HEK293 (cell line): ENCODE data around the gene FSIP1.

Source experiments
- CTCF ChIA-PET: fragments of 350-600 bp; formaldehyde crosslinking; extraction: SDS; loops from one replicate; lab custom pipeline; 2021; ENCODE audit warnings: antibody characterized with exemption; lab: Yijun Ruan, JAX
- POLR2A ChIA-PET: fragments of 300-600 bp; formaldehyde crosslinking; extraction: SDS; loops from one replicate; lab custom pipeline; 2020; ENCODE audit warnings: antibody characterized with exemption, inconsistent platforms; lab: Yijun Ruan, JAX
- H3K27ac ChIP-seq: fragments of 200-500 bp; sonication (Bioruptor generic); 2 replicates; pipeline ENCODE4 v1.5.1; 2014; ENCODE audit warnings: low read depth, low read length, control low read depth, inconsistent platforms; ENCODE audit errors: extremely low read depth
- H3K36me3 ChIP-seq, 2 experiments: fragments of 200-500 bp in 1 of 2; sonication (Bioruptor generic) in 1 of 2; 1 replicate in 1 of 2; 2 replicates in 1 of 2; pipeline ENCODE4 v1.5.1; 2014 to 2017; ENCODE audit warnings: inconsistent platforms in 2 of 2, low read length in 2 of 2; ENCODE audit not compliant: control insufficient read depth in 2 of 2, insufficient read depth in 1 of 2
- H3K4me1 ChIP-seq: fragments of 200-500 bp; sonication (Bioruptor generic); 2 replicates; pipeline ENCODE4 v1.5.1; 2014; ENCODE audit warnings: mild to moderate bottlenecking, low read length, inconsistent platforms; ENCODE audit not compliant: control insufficient read depth, insufficient read depth
- H3K4me3 ChIP-seq: 2 replicates; pipeline ENCODE4 v1.5.1; 2011; ENCODE audit warnings: low read depth, mild to moderate bottlenecking, control low read depth, low read length, moderate library complexity
- H3K9me3 ChIP-seq: fragments of 200-500 bp; sonication (Bioruptor generic); 2 replicates; pipeline ENCODE4 v1.5.1; 2014; ENCODE audit warnings: low read depth, low read length, inconsistent platforms; ENCODE audit not compliant: control insufficient read depth, insufficient read depth
- GLIS2 ChIP-seq: fragments of 450-650 bp; formaldehyde crosslinking; IDR thresholded peaks from 2 replicates; pipeline ENCODE4 v1.5.1; 2016; ENCODE audit warnings: missing biosample characterization, missing genetic modification characterization
- HIC1 ChIP-seq: fragments of 450-650 bp; formaldehyde crosslinking; IDR thresholded peaks from 2 replicates; pipeline ENCODE4 v1.5.1; 2016; ENCODE audit warnings: missing biosample characterization, missing genetic modification characterization
- KLF10 ChIP-seq: fragments of 450-650 bp; IDR thresholded peaks from 2 replicates; pipeline ENCODE4 v1.5.1; 2018; ENCODE audit warnings: missing biosample characterization, mild to moderate bottlenecking, missing genetic modification characterization
- KLF7 ChIP-seq: fragments of 450-650 bp; formaldehyde crosslinking; IDR thresholded peaks from 2 replicates; pipeline ENCODE4 v1.5.1; 2016; ENCODE audit warnings: missing biosample characterization, missing genetic modification characterization, borderline replicate concordance
- PBX3 ChIP-seq: sonication (generic); formaldehyde crosslinking; IDR thresholded peaks from 2 replicates; pipeline ENCODE4 v1.8.1; 2022; ENCODE audit warnings: mild to moderate bottlenecking, moderate library complexity, missing genetic modification reagents
- SALL2 ChIP-seq: fragments of 450-650 bp; formaldehyde crosslinking; IDR thresholded peaks from 2 replicates; pipeline ENCODE4 v1.5.0; 2017; ENCODE audit warnings: missing biosample characterization, mild to moderate bottlenecking, missing genetic modification characterization, borderline replicate concordance
- SETDB1 ChIP-seq: IDR thresholded peaks from one replicate; pipeline ENCODE4 v1.6.1; 2017; ENCODE audit warnings: mild to moderate bottlenecking, low read length, moderate library complexity, mixed read lengths; ENCODE audit not compliant: insufficient read length
- SP2 ChIP-seq: fragments of 450-650 bp; formaldehyde crosslinking; IDR thresholded peaks from 2 replicates; pipeline ENCODE4 v1.5.1; 2016; ENCODE audit warnings: missing biosample characterization, missing genetic modification characterization
- ZBTB26 ChIP-seq: fragments of 450-650 bp; formaldehyde crosslinking; optimal IDR thresholded peaks from 2 replicates; pipeline ENCODE3; 2016; ENCODE audit warnings: missing biosample characterization, mild to moderate bottlenecking, missing genetic modification characterization
- ZBTB48 ChIP-seq: fragments of 450-650 bp; formaldehyde crosslinking; IDR thresholded peaks from 2 replicates; pipeline ENCODE4 v1.5.1; 2016; ENCODE audit warnings: missing biosample characterization, missing genetic modification characterization
- ZBTB6 ChIP-seq: fragments of 450-650 bp; formaldehyde crosslinking; IDR thresholded peaks from 2 replicates; pipeline ENCODE4 v1.5.1; 2017; ENCODE audit warnings: missing biosample characterization, missing genetic modification characterization
- ZBTB8A ChIP-seq: fragments of 450-650 bp; formaldehyde crosslinking; IDR thresholded peaks from 2 replicates; pipeline ENCODE4 v1.5.1; 2016; ENCODE audit warnings: missing biosample characterization, missing genetic modification characterization
- ZFP37 ChIP-seq: fragments of 450-650 bp; formaldehyde crosslinking; IDR thresholded peaks from 2 replicates; pipeline ENCODE4 v1.5.1; 2016; ENCODE audit warnings: missing biosample characterization, missing genetic modification characterization
- ZNF155 ChIP-seq: fragments of 450-650 bp; formaldehyde crosslinking; IDR thresholded peaks from 2 replicates; pipeline ENCODE4 v1.5.1; 2016; ENCODE audit warnings: missing biosample characterization, missing genetic modification characterization
- ZNF211 ChIP-seq: fragments of 450-650 bp; formaldehyde crosslinking; IDR thresholded peaks from 2 replicates; pipeline ENCODE4 v1.5.1; 2016; ENCODE audit warnings: low read depth, missing biosample characterization, missing genetic modification characterization
- ZNF214 ChIP-seq: fragments of 450-650 bp; formaldehyde crosslinking; IDR thresholded peaks from 2 replicates; pipeline ENCODE4 v1.5.1; 2017; ENCODE audit warnings: missing biosample characterization, mild to moderate bottlenecking, missing genetic modification characterization, borderline replicate concordance
- ZNF266 ChIP-seq: fragments of 450-650 bp; formaldehyde crosslinking; IDR thresholded peaks from 2 replicates; pipeline ENCODE4 v1.5.1; 2016; ENCODE audit warnings: missing biosample characterization, missing genetic modification characterization, low read depth
- ZNF292 ChIP-seq: fragments of 450-650 bp; formaldehyde crosslinking; IDR thresholded peaks from 2 replicates; pipeline ENCODE4 v1.5.1; 2016; ENCODE audit warnings: low read depth, missing biosample characterization, missing genetic modification characterization, borderline replicate concordance
- ZNF335 ChIP-seq: fragments of 450-650 bp; formaldehyde crosslinking; conservative IDR thresholded peaks from 2 replicates; pipeline ENCODE4 v1.5.1; 2016; ENCODE audit warnings: missing biosample characterization, missing genetic modification characterization
- ZNF488 ChIP-seq: fragments of 450-650 bp; formaldehyde crosslinking; IDR thresholded peaks from 2 replicates; pipeline ENCODE4 v1.5.1; 2016; ENCODE audit warnings: missing biosample characterization, missing genetic modification characterization
- ZNF629 ChIP-seq: fragments of 450-650 bp; formaldehyde crosslinking; IDR thresholded peaks from 2 replicates; pipeline ENCODE4 v1.5.1; 2017; ENCODE audit warnings: missing biosample characterization, missing genetic modification characterization
- ZNF645 ChIP-seq: fragments of 450-650 bp; formaldehyde crosslinking; IDR thresholded peaks from 2 replicates; pipeline ENCODE4; 2016; ENCODE audit warnings: missing biosample characterization, missing genetic modification characterization
- ZNF654 ChIP-seq: fragments of 450-650 bp; formaldehyde crosslinking; IDR thresholded peaks from 2 replicates; pipeline ENCODE4 v1.5.1; 2016; ENCODE audit warnings: low read depth, missing biosample characterization, missing genetic modification characterization
- ZNF707 ChIP-seq: fragments of 450-650 bp; formaldehyde crosslinking; IDR thresholded peaks from 2 replicates; pipeline ENCODE4 v1.5.1; 2016; ENCODE audit warnings: missing biosample characterization, missing genetic modification characterization
- ZNF792 ChIP-seq: fragments of 450-650 bp; formaldehyde crosslinking; IDR thresholded peaks from 2 replicates; pipeline ENCODE4 v1.5.1; 2016; ENCODE audit warnings: missing biosample characterization, missing genetic modification characterization
- ZNF837 ChIP-seq: fragments of 450-650 bp; formaldehyde crosslinking; IDR thresholded peaks from 2 replicates; pipeline ENCODE4 v1.5.1; 2016; ENCODE audit warnings: missing biosample characterization, missing genetic modification characterization
- ZSCAN23 ChIP-seq: fragments of 450-650 bp; formaldehyde crosslinking; IDR thresholded peaks from 2 replicates; pipeline ENCODE4 v1.5.1; 2016; ENCODE audit warnings: missing biosample characterization, missing genetic modification characterization
- ZXDB ChIP-seq: fragments of 450-650 bp; formaldehyde crosslinking; IDR thresholded peaks from 2 replicates; pipeline ENCODE4 v1.5.1; 2016; ENCODE audit warnings: missing biosample characterization, missing genetic modification characterization

The FSIP1 gene

GRCh38 chr15:39595338-39596221 is 187.1 kb downstream of the FSIP1 start:
- POLR2A ChIA-PET, result no interaction called here
- no peaks in the 10 kb centered on the region for H3K4me1 ChIP-seq
- CTCF ChIA-PET, result interaction anchor here (0.7 kb wide), 1 partner anchor 282 kb away, joined by 3 read pairs; no protein-coding TSS in a partner anchor

GRCh38 chr15:39594446-39595337 is 187.9 kb downstream of the FSIP1 start:
- POLR2A ChIA-PET, result no interaction called here
- Histone ChIP-seq H3K9me3 (no peaks in the 10 kb centered on the region), H3K4me1 (no peaks in the 10 kb centered on the region), H3K27ac (no peak overlapping the region), H3K36me3 (peaks cover 3 to 30% of the 10 kb centered on the region in 2 experiments; a peak in 1 of 3 replicates), H3K4me3 (no peak overlapping the region)
- CTCF ChIA-PET, result interaction anchor here (0.7 kb wide), 2 partner anchors 12 to 281 kb away, joined by 3 read pairs; no protein-coding TSS in a partner anchor
- no peak for TF ChIP-seq ZNF335 (tag by site-specific recombination)
- no peak for TF ChIP-seq HIC1 (tag by site-specific recombination)
- TF ChIP-seq ZBTB8A, result no peak
- no peak for TF ChIP-seq ZBTB6 (tag by site-specific recombination)
- TF ChIP-seq ZNF837 (tag by site-specific recombination), result no peak
- TF ChIP-seq ZSCAN23 (tag by site-specific recombination), result no peak
- no peak for TF ChIP-seq ZBTB26 (tag by site-specific recombination)
- TF ChIP-seq GLIS2 (tag by site-specific recombination), result no peak
- TF ChIP-seq SALL2, result no peak
- TF ChIP-seq ZNF155 (tag by site-specific recombination), result no peak
- TF ChIP-seq SETDB1, result no peak
- no peak for TF ChIP-seq ZNF629 (tag by site-specific recombination)
- TF ChIP-seq SP2 (tag by site-specific recombination), result no peak
- no peak for TF ChIP-seq ZBTB48 (tag by site-specific recombination)
- no peak for TF ChIP-seq PBX3 (CRISPR knock-in tag)
- no peak for TF ChIP-seq ZXDB (tag by site-specific recombination)
- TF ChIP-seq ZNF707 (tag by site-specific recombination), result no peak

More at GRCh38 chr15:39595338-39596221, 187.1 kb downstream of the FSIP1 start:
- Histone ChIP-seq H3K36me3 (peaks cover 3 to 30% of the 10 kb centered on the region in 2 experiments; a peak in 1 of 3 replicates), H3K9me3 (no peaks in the 10 kb centered on the region), H3K4me3 (no peak overlapping the region), H3K27ac (no peak overlapping the region)
- TF ChIP-seq ZNF266 (tag by site-specific recombination) (no peak), ZNF292 (no peak), ZNF214 (tag by site-specific recombination) (no peak), ZNF488 (tag by site-specific recombination) (no peak), ZNF654 (tag by site-specific recombination) (no peak), ZFP37 (tag by site-specific recombination) (no peak), ZSCAN23 (tag by site-specific recombination) (no peak), ZNF645 (no peak), ZNF211 (tag by site-specific recombination) (no peak), KLF10 (tag by site-specific recombination) (no peak), ZNF792 (no peak), KLF7 (tag by site-specific recombination) (no peak)
